MM.1S (cell line): Measurements from ENCODE around the gene SLC4A5.

ENCODE experiments used
- DNase-seq: peaks from one replicate; pipeline ENCODE4 v3.0.0-alpha.2; 2015
- H2AFZ ChIP-seq: fragments of 300-600 bp; sonication (generic); 2 replicates; pipeline ENCODE4 v1.6.0; 2016; ENCODE audit warnings: antibody characterized with exemption, low read length
- H3F3A ChIP-seq: fragments of 300-600 bp; sonication (generic); 2 replicates; pipeline ENCODE4 v1.6.1; 2016; ENCODE audit warnings: mild to moderate bottlenecking, antibody characterized with exemption, low read length, moderate library complexity, mixed read lengths; ENCODE audit not compliant: insufficient read depth
- H3K27ac ChIP-seq: fragments of 300-600 bp; sonication (generic); 2 replicates; pipeline ENCODE4 v1.5.1; 2016; ENCODE audit warnings: mild to moderate bottlenecking, low read length
- H3K27me3 ChIP-seq: fragments of 300-600 bp; sonication (generic); replicated peaks from 2 replicates; pipeline ENCODE4 v1.6.0; 2016; ENCODE audit warnings: low read length; ENCODE audit not compliant: insufficient read depth
- H3K36me3 ChIP-seq: fragments of 300-600 bp; sonication (generic); replicated peaks from 2 replicates; pipeline ENCODE4 v1.6.1; 2016; ENCODE audit warnings: mild to moderate bottlenecking, low read length, mixed read lengths; ENCODE audit not compliant: insufficient read depth
- H3K4me1 ChIP-seq: fragments of 300-600 bp; sonication (generic); 2 replicates; pipeline ENCODE4 v1.6.1; 2016; ENCODE audit warnings: low read length, mixed read lengths
- H3K4me2 ChIP-seq: fragments of 300-600 bp; sonication (generic); 2 replicates; pipeline ENCODE4 v1.6.0; 2016; ENCODE audit warnings: low read depth, low read length
- H3K4me3 ChIP-seq: fragments of 300-600 bp; sonication (generic); 2 replicates; pipeline ENCODE4 v1.5.1; 2016; ENCODE audit warnings: low read length, mixed read lengths
- H3K79me2 ChIP-seq: fragments of 300-600 bp; sonication (generic); 2 replicates; pipeline ENCODE4 v1.6.1; 2016; ENCODE audit warnings: mixed run types, low read length, mixed read lengths
- H3K9ac ChIP-seq: fragments of 300-600 bp; sonication (generic); 2 replicates; pipeline ENCODE4 v1.6.1; 2016; ENCODE audit warnings: low read length, mixed read lengths
- H3K9me2 ChIP-seq: fragments of 300-600 bp; sonication (generic); replicated peaks from 2 replicates; pipeline ENCODE4 v1.6.1; 2016; ENCODE audit warnings: mild to moderate bottlenecking, low read length, mixed read lengths; ENCODE audit not compliant: insufficient read depth
- H3K9me3 ChIP-seq: fragments of 300-600 bp; sonication (generic); replicated peaks from 2 replicates; pipeline ENCODE4 v1.6.1; 2016; ENCODE audit warnings: mild to moderate bottlenecking, low read length, mixed read lengths; ENCODE audit not compliant: insufficient read depth
- H4K20me1 ChIP-seq: fragments of 300-600 bp; sonication (generic); 2 replicates; pipeline ENCODE4 v1.6.1; 2016; ENCODE audit warnings: mild to moderate bottlenecking, low read length, moderate library complexity, mixed read lengths; ENCODE audit not compliant: insufficient read depth
- EZH2 ChIP-seq: fragments of 300-600 bp; sonication (generic); optimal IDR thresholded peaks from 2 replicates; pipeline ENCODE3; 2017; ENCODE audit warnings: low read depth, mild to moderate bottlenecking, antibody characterized with exemption, low read length, mixed read lengths
- EZH2phosphoT487 ChIP-seq: fragments of 300-600 bp; sonication (generic); IDR thresholded peaks from 2 replicates; pipeline ENCODE4 v1.6.1; 2018; ENCODE audit warnings: antibody characterized with exemption, low read length
- TF ChIP-seq, protein P1 (sequence below): fragments of 300-600 bp; sonication (generic); IDR thresholded peaks from 2 replicates; pipeline ENCODE4 v1.5.1; 2016; ENCODE audit warnings: antibody characterized with exemption, low read length, mixed read lengths

SLC4A5 gene

DNA sequence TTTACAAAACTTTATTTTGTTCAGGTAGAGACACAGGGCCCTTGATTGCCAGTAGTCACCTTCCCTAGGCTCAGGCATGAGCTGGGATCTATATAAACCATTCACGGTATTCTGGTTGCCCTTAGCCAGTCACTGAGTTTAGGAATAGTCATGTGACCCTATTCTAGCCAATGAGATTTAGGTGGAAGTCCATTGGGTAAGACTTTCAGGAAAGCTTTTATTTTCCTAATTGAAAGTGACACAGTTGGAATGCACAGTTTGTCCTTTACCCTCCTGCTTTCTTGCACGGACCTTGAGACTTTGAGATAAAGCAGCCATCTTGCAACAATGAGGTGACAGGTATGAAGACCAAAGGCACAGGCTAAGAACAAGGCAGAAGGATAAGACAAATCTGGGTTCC is 21.5 kb downstream of the SLC4A5 start:
- no peaks in the 10 kb centered on the region for H3K79me2 ChIP-seq
- no peaks in the 10 kb centered on the region for H3K9me3 ChIP-seq
- no peaks in the 10 kb centered on the region for H3K9me2 ChIP-seq
- no peak overlapping the region for H3K4me3 ChIP-seq
- no peak overlapping the region for H3K27ac ChIP-seq
- TF ChIP-seq EZH2 = no peak
- no peak for TF ChIP-seq EZH2phosphoT487
- TF ChIP-seq, protein P1, sequence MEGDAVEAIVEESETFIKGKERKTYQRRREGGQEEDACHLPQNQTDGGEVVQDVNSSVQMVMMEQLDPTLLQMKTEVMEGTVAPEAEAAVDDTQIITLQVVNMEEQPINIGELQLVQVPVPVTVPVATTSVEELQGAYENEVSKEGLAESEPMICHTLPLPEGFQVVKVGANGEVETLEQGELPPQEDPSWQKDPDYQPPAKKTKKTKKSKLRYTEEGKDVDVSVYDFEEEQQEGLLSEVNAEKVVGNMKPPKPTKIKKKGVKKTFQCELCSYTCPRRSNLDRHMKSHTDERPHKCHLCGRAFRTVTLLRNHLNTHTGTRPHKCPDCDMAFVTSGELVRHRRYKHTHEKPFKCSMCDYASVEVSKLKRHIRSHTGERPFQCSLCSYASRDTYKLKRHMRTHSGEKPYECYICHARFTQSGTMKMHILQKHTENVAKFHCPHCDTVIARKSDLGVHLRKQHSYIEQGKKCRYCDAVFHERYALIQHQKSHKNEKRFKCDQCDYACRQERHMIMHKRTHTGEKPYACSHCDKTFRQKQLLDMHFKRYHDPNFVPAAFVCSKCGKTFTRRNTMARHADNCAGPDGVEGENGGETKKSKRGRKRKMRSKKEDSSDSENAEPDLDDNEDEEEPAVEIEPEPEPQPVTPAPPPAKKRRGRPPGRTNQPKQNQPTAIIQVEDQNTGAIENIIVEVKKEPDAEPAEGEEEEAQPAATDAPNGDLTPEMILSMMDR = no peak
- H3F3A ChIP-seq = no peaks in the 10 kb centered on the region
- DNase-seq = no peak
- no peak overlapping the region for H3K9ac ChIP-seq
- H3K4me1 ChIP-seq = no peaks in the 10 kb centered on the region
- H3K36me3 ChIP-seq = no peaks in the 10 kb centered on the region
- no peaks in the 10 kb centered on the region for H4K20me1 ChIP-seq
- no peak overlapping the region for H3K4me2 ChIP-seq
- H2AFZ ChIP-seq = no peak overlapping the region
- H3K27me3 ChIP-seq = no peaks in the 10 kb centered on the region

DNA sequence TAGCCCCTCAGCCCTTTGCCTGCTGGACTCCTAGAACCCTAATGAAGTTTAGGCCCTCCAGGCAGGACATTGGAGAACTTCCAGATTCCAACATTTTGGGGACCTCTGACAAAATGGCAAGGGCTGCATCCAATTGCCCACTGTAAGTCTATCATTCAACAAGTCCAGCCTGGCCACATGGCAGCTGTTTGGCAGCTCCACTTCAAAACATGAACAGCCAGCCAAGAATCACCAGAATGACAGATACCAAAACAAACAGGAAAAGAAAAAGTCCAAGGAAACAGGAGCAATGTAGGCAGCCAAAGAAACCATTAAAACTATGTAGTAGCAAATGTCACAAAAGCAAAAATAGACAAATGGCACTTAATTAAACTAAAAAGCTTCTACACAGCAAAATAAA is 25.5 kb downstream of the SLC4A5 start:
- Histone ChIP-seq H2AFZ (no peak overlapping the region), H3K9me3 (no peaks in the 10 kb centered on the region), H3K79me2 (no peaks in the 10 kb centered on the region), H3F3A (no peaks in the 10 kb centered on the region), H3K9ac (no peak overlapping the region), H3K9me2 (no peaks in the 10 kb centered on the region), H4K20me1 (no peaks in the 10 kb centered on the region), H3K27me3 (no peaks in the 10 kb centered on the region), H3K4me2 (no peak overlapping the region), H3K27ac (no peak overlapping the region), H3K4me3 (no peak overlapping the region), H3K36me3 (no peaks in the 10 kb centered on the region), H3K4me1 (no peaks in the 10 kb centered on the region)
- DNase-seq = no peak
- TF ChIP-seq EZH2phosphoT487 = no peak
- no peak for TF ChIP-seq EZH2
- TF ChIP-seq, protein P1 = no peak

DNA sequence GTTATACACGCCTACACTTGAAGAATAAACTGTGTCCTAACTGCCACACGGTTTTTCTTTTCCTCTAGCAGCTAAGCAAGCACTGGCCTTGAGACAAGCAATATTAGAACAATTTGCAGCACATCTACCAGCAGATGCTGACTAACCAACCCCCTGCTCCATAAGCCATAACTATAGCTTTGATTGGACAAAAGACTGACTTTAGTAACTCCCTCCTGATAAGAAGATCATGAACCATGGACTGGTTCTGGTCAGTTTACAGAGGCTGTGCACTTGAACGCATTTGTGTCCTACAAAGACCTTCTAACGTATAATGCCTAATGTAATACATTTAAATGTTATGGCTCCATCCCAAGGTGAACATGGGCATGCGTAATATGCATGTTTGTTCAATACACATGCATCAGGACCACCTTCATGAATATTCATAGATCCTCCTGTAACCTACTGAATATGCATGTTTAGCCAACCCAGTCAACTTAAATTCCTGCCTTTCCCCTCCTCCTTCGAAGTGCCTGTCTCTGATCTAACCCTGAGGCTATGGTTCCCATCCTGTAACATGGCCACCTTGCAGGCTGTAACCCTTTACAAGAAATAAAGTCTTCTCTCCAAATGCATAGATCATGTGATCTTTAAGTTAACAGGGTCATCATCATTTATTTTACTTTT is 26.5 kb downstream of the SLC4A5 start:
- DNase-seq = no peak
- Histone ChIP-seq H4K20me1 (no peaks in the 10 kb centered on the region), H3K27ac (no peak overlapping the region), H3K9me2 (no peaks in the 10 kb centered on the region), H3K9ac (no peak overlapping the region), H3K4me1 (no peaks in the 10 kb centered on the region), H3K79me2 (no peaks in the 10 kb centered on the region), H3K9me3 (no peaks in the 10 kb centered on the region), H3K27me3 (no peaks in the 10 kb centered on the region), H3F3A (no peaks in the 10 kb centered on the region), H3K4me3 (no peak overlapping the region), H3K36me3 (no peaks in the 10 kb centered on the region), H3K4me2 (no peak overlapping the region), H2AFZ (no peak overlapping the region)
- TF ChIP-seq, protein P1 = no peak
- TF ChIP-seq EZH2phosphoT487 (no peak), EZH2 (no peak)
